IMR-90 (cell line): Measurements from ENCODE around the gene CASZ1. TPM values are rescaled to one million over a fixed set of nuclear protein-coding genes. Genes with fewer than 3 reads are reported as not detected.

Experiments
- ATAC-seq: fragments of 200-7000 bp; cut with Tn5 transposase; 2 replicates; pipeline ENCODE4 v1.9.1; 2020; ENCODE audit warnings: low read depth, mild to moderate bottlenecking, moderate library complexity
- BruUV-seq: library from RNA; stranded (reverse); fragments of 400-500 nt; replicated peaks from 2 replicates; lab custom pipeline; 2021; lab: Mats Ljungman, UMichigan
- CTCF ChIA-PET: fragments of 300-600 bp; formaldehyde crosslinking; extraction: SDS; loops from one replicate; lab custom pipeline; 2021; ENCODE audit warnings: antibody characterized with exemption; lab: Yijun Ruan, JAX
- POLR2A ChIA-PET: fragments of 300-600 bp; sonication (Branson Sonifier 250); formaldehyde crosslinking; loops from one replicate; lab custom pipeline; 2022; ENCODE audit warnings: antibody characterized with exemption; ENCODE audit not compliant: unreplicated experiment; lab: Charles Lee
- DNase-seq: peaks from one replicate; pipeline ENCODE4 v3.0.0; 2013
- H2AFZ ChIP-seq: replicated peaks from 2 replicates; pipeline ENCODE3; 2013; ENCODE audit warnings: low read length, mild to moderate bottlenecking; ENCODE audit not compliant: poor library complexity
- H2AK5ac ChIP-seq: 2 replicates; pipeline ENCODE4 v1.6.1; 2013; ENCODE audit warnings: low read depth, low read length, inconsistent platforms
- H2AK9ac ChIP-seq: replicated peaks from 2 replicates; pipeline ENCODE3; 2013; ENCODE audit warnings: mild to moderate bottlenecking, low read depth, low read length, moderate library complexity; ENCODE audit not compliant: poor library complexity
- H2BK120ac ChIP-seq: 2 replicates; pipeline ENCODE4 v1.6.1; 2013; ENCODE audit warnings: low read depth, low read length, inconsistent platforms
- H2BK15ac ChIP-seq: 3 replicates; pipeline ENCODE4 v1.6.1; 2013; ENCODE audit warnings: low read depth, low read length, inconsistent platforms
- H2BK20ac ChIP-seq: 2 replicates; pipeline ENCODE4 v1.6.1; 2013; ENCODE audit warnings: low read depth, mild to moderate bottlenecking, inconsistent platforms, low read length, moderate library complexity
- H2BK5ac ChIP-seq: 2 replicates; pipeline ENCODE4 v1.6.1; 2013; ENCODE audit warnings: mild to moderate bottlenecking, low read depth, low read length, inconsistent platforms; ENCODE audit not compliant: poor library complexity, severe bottlenecking
- H3K14ac ChIP-seq: replicated peaks from 2 replicates; pipeline ENCODE4 v1.6.1; 2013; ENCODE audit warnings: low read depth, low read length, inconsistent platforms
- H3K18ac ChIP-seq: 2 replicates; pipeline ENCODE4 v1.6.1; 2013; ENCODE audit warnings: low read depth, low read length, control low read depth
- H3K23ac ChIP-seq: 2 replicates; pipeline ENCODE4 v1.6.1; 2013; ENCODE audit warnings: low read depth, low read length, inconsistent platforms
- H3K27ac ChIP-seq: 2 replicates; pipeline ENCODE4 v1.5.1; 2013; ENCODE audit warnings: mild to moderate bottlenecking, control low read depth, low read length; ENCODE audit not compliant: insufficient read depth
- H3K27me3 ChIP-seq: 2 replicates; pipeline ENCODE4 v1.6.1; 2013; ENCODE audit warnings: low read length; ENCODE audit not compliant: control insufficient read depth, insufficient read depth
- H3K36me3 ChIP-seq: 2 replicates; pipeline ENCODE4 v1.6.1; 2013; ENCODE audit warnings: low read length, mixed read lengths; ENCODE audit not compliant: control insufficient read depth, insufficient read depth
- H3K4ac ChIP-seq: 2 replicates; pipeline ENCODE4 v1.6.1; 2013; ENCODE audit warnings: low read depth, low read length, inconsistent platforms
- H3K4me1 ChIP-seq: 2 replicates; pipeline ENCODE4 v1.6.1; 2013; ENCODE audit warnings: low read length, mixed read lengths; ENCODE audit not compliant: control insufficient read depth, insufficient read depth
- H3K4me2 ChIP-seq: 2 replicates; pipeline ENCODE4 v1.6.1; 2013; ENCODE audit warnings: low read depth, mild to moderate bottlenecking, control low read depth, low read length, moderate library complexity
- H3K4me3 ChIP-seq: 2 replicates; pipeline ENCODE4 v1.5.1; 2013; ENCODE audit warnings: low read depth, mild to moderate bottlenecking, control low read depth, low read length, moderate library complexity; ENCODE audit not compliant: insufficient read depth
- H3K56ac ChIP-seq: 2 replicates; pipeline ENCODE4 v1.6.1; 2013; ENCODE audit warnings: low read length, inconsistent platforms; ENCODE audit not compliant: insufficient read depth; ENCODE audit errors: extremely low read depth
- H3K79me1 ChIP-seq, 2 experiments: 2 replicates each; pipeline ENCODE4 v1.6.1; 2013; ENCODE audit warnings: low read length in 2 of 2, inconsistent platforms in 1 of 2, low read depth in 1 of 2
- H3K9ac ChIP-seq: 2 replicates; pipeline ENCODE4 v1.6.1; 2013; ENCODE audit warnings: low read depth, low read length, control low read depth
- H3K9me1 ChIP-seq: 2 replicates; pipeline ENCODE4 v1.6.1; 2013; ENCODE audit warnings: low read length, inconsistent platforms; ENCODE audit not compliant: insufficient read depth
- H3K9me3 ChIP-seq: 2 replicates; pipeline ENCODE4 v1.6.1; 2013; ENCODE audit warnings: low read length; ENCODE audit not compliant: control insufficient read depth, insufficient read depth
- H4K20me1 ChIP-seq: 2 replicates; pipeline ENCODE4 v1.6.1; 2013; ENCODE audit warnings: low read length, inconsistent platforms; ENCODE audit not compliant: insufficient read depth
- H4K5ac ChIP-seq: 2 replicates; pipeline ENCODE4 v1.6.1; 2013; ENCODE audit warnings: mild to moderate bottlenecking, low read depth, low read length, control low read depth
- H4K8ac ChIP-seq, 2 experiments: 2 replicates each; pipeline ENCODE4 v1.6.1; 2013; ENCODE audit warnings: low read depth in 2 of 2, low read length in 2 of 2, control low read depth in 1 of 2, inconsistent platforms in 1 of 2
- H4K91ac ChIP-seq: 2 replicates; pipeline ENCODE4 v1.6.1; 2013; ENCODE audit warnings: low read depth, low read length, inconsistent platforms; ENCODE audit not compliant: insufficient read depth
- BHLHE40 ChIP-seq: fragments of 150-350 bp; IDR thresholded peaks from 2 replicates; pipeline ENCODE4 v1.6.1; 2016; ENCODE audit warnings: mild to moderate bottlenecking, low read depth, low read length
- CEBPB ChIP-seq: IDR thresholded peaks from 2 replicates; pipeline ENCODE4 v1.6.1; 2012; ENCODE audit warnings: low read depth, low read length, improper control_type of control experiment
- CHD1 ChIP-seq: IDR thresholded peaks from 2 replicates; pipeline ENCODE4 v1.6.1; 2012; ENCODE audit warnings: low read depth, low read length, improper control_type of control experiment
- FOS ChIP-seq: fragments of 150-350 bp; IDR thresholded peaks from 2 replicates; pipeline ENCODE4 v1.6.1; 2016; ENCODE audit warnings: low read depth, low read length
- MAZ ChIP-seq: IDR thresholded peaks from 2 replicates; pipeline ENCODE4 v1.6.1; 2012; ENCODE audit warnings: low read depth, mild to moderate bottlenecking, low read length, improper control_type of control experiment, moderate library complexity, borderline replicate concordance
- MXI1 ChIP-seq: IDR thresholded peaks from 2 replicates; pipeline ENCODE4 v1.6.1; 2012; ENCODE audit warnings: low read depth, mild to moderate bottlenecking, low read length, moderate library complexity, borderline replicate concordance
- POLR2A ChIP-seq: IDR thresholded peaks from 2 replicates; pipeline ENCODE4 v1.6.1; 2012; ENCODE audit warnings: mild to moderate bottlenecking, low read depth, low read length
- RAD21 ChIP-seq: IDR thresholded peaks from 2 replicates; pipeline ENCODE4 v1.6.1; 2012; ENCODE audit warnings: low read length, improper control_type of control experiment
- RCOR1 ChIP-seq: IDR thresholded peaks from 2 replicates; pipeline ENCODE4 v1.6.1; 2012; ENCODE audit warnings: mild to moderate bottlenecking, low read length, improper control_type of control experiment; ENCODE audit not compliant: insufficient replicate concordance
- RFX5 ChIP-seq: IDR thresholded peaks from 2 replicates; pipeline ENCODE4 v1.8.0; 2012; ENCODE audit warnings: low read depth, mild to moderate bottlenecking, low read length, moderate library complexity
- SMC3 ChIP-seq: fragments of 150-350 bp; IDR thresholded peaks from 2 replicates; pipeline ENCODE4 v1.6.1; 2016; ENCODE audit warnings: low read depth, mild to moderate bottlenecking, antibody characterized with exemption, low read length, moderate library complexity
- WGBS, 2 experiments: methylation state at CpG; one replicate each; pipeline versions ENCODE4 v1.1.5 to v1.1.7; 2013; ENCODE audit warnings: missing lambda C conversion rate in 2 of 2; ENCODE audit not compliant: insufficient read length in 1 of 2; ENCODE audit errors: extremely low coverage in 2 of 2; 5-methylcytosine and 5-hydroxymethylcytosine counted together
- dilution Hi-C: fragments of 300-500 bp; cut with HindIII; formaldehyde crosslinking; loops from one replicate; pipeline ENCODE4 v1.14.3; 2018; ENCODE audit warnings: low sequenced_read_pairs; ENCODE audit not compliant: unreplicated experiment
- in situ Hi-C: fragments of 300-500 bp; cut with MboI; formaldehyde crosslinking; loops from 3 replicates; pipeline ENCODE4 v1.14.3; 2019; ENCODE audit warnings: low sequenced_read_pairs, inconsistent platforms, mixed read lengths
- intact Hi-C: fragments of 100-400 bp; cut with micrococcal nuclease; formaldehyde crosslinking; loops from 2 replicates; pipeline ENCODE4 v1.10.0; 2022
- polyA plus RNA-seq, 3 experiments: library from polyadenylated mRNA; depleted of rRNA; stranded (reverse); fragments of >200 nt; gene quantifications; 2 replicates each; pipeline ENCODE4 v1.2.3, GENCODE V29; 2012; ENCODE audit warnings: low replicate concordance in 1 of 3
- total RNA-seq: library from RNA; depleted of rRNA; stranded (reverse); fragments of >200 nt; gene quantifications from 2 replicates; pipeline ENCODE4 v1.2.3, GENCODE V29; 2012
- TF ChIP-seq, protein P1 (sequence below): conservative IDR thresholded peaks from 2 replicates; pipeline ENCODE4 v1.5.1; 2012; ENCODE audit warnings: mild to moderate bottlenecking, low read depth, low read length, improper control_type of control experiment
- TF ChIP-seq, protein P2 (sequence below): fragments of 150-350 bp; IDR thresholded peaks from 2 replicates; pipeline ENCODE4 v1.6.1; 2016; ENCODE audit warnings: low read depth, mild to moderate bottlenecking, low read length, moderate library complexity, borderline replicate concordance
- TF ChIP-seq, protein P3 (sequence below): fragments of 150-350 bp; IDR thresholded peaks from 2 replicates; pipeline ENCODE4 v1.6.1; 2017; ENCODE audit warnings: mild to moderate bottlenecking, antibody characterized with exemption, low read length, low read depth

Gene CASZ1
- total and polyA plus RNA-seq, 2 of the 4 experiments (the other 2 are of a cell fraction) = 0.18 to 0.24 TPM

DNA sequence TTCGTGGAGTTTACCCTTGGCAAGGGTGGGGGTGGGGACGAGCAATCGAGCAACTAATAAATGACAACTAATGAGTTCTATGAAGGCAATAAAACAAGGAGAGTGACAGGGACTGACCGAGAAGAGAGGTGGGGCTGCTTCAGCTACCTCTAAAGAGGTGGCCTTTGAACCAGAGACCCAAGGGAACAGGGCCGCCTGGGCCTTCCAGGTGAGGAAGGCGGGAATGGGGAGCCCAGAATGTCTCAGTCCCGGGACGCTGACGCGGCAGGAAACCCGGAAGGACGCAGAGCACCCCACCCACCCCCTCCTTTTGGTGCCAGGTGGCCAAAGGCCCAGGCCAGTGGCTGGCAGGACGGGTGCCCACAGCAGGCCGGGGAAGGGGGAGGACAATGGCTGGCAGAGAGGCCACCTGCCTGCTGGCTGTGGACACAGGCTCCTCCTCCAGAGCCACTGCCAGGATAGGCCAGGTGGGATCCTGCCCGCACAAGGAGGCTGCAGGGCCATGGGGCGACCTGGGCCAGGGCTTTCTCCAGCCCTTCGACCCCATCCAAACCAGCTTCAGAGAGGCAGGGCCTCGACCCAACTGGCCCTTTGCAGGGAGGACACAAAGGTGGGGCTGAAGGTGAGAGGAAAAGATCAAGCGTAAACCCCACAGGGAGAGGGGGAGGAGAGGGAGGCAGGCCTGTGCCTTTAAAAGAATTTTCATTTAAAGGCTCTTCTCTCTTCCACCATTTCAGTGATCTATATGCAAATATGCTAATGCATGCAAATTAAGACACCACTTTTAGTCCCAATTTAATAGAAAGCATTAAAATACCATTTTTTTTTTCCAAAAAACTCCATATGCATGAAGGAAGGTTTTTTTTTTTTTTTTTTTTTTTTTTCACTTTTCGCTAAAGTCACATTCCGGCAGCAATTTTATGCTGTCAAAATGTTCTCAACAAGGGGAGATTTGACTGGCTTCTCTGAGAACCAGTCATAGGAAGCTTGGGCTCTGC is 58.1 kb downstream of the CASZ1 start:
- Histone ChIP-seq H3K18ac (no peak overlapping the region), H3K4me2 (no peak overlapping the region), H2AFZ (no peak overlapping the region), H2BK20ac (no peak overlapping the region), H3K23ac (no peak overlapping the region), H2AK9ac (no peak overlapping the region), H2AK5ac (no peak overlapping the region), H3K4ac (no peak overlapping the region), H3K4me1 (no peaks in the 10 kb centered on the region), H2BK120ac (no peak overlapping the region), H3K14ac (no peak overlapping the region), H3K56ac (no peak overlapping the region), H3K27me3 (peaks cover 58% of the 10 kb centered on the region), H3K9ac (no peak overlapping the region), H3K36me3 (no peaks in the 10 kb centered on the region), H4K91ac (no peak overlapping the region), H3K9me3 (no peaks in the 10 kb centered on the region), H2BK5ac (no peak overlapping the region), H3K9me1 (no peaks in the 10 kb centered on the region), H4K5ac (no peak overlapping the region), H2BK15ac (no peak overlapping the region), H4K8ac (no peak overlapping the region), H4K20me1 (no peaks in the 10 kb centered on the region), H3K27ac (no peak overlapping the region), H3K4me3 (no peak overlapping the region), H3K79me1 (no peaks in the 10 kb centered on the region)
- in situ Hi-C loops (no loop called here), intact Hi-C loops (no loop called here), dilution Hi-C loops (no loop called here)
- no TSS peak for BruUV-seq
- ChIA-PET CTCF (no interaction called here), POLR2A (no interaction called here)
- WGBS, 2 experiments = 80% methylated on average over 1 of the region's 21 CpGs; no CpG with 5 or more reads in 1 of the 2 experiments
- ATAC-seq = no peak
- no peak for DNase-seq
- no peak for TF ChIP-seq MAZ
- TF ChIP-seq, protein P1, sequence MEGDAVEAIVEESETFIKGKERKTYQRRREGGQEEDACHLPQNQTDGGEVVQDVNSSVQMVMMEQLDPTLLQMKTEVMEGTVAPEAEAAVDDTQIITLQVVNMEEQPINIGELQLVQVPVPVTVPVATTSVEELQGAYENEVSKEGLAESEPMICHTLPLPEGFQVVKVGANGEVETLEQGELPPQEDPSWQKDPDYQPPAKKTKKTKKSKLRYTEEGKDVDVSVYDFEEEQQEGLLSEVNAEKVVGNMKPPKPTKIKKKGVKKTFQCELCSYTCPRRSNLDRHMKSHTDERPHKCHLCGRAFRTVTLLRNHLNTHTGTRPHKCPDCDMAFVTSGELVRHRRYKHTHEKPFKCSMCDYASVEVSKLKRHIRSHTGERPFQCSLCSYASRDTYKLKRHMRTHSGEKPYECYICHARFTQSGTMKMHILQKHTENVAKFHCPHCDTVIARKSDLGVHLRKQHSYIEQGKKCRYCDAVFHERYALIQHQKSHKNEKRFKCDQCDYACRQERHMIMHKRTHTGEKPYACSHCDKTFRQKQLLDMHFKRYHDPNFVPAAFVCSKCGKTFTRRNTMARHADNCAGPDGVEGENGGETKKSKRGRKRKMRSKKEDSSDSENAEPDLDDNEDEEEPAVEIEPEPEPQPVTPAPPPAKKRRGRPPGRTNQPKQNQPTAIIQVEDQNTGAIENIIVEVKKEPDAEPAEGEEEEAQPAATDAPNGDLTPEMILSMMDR = no peak
- no peak for TF ChIP-seq RFX5
- TF ChIP-seq RAD21 = no peak
- TF ChIP-seq, protein P2, sequence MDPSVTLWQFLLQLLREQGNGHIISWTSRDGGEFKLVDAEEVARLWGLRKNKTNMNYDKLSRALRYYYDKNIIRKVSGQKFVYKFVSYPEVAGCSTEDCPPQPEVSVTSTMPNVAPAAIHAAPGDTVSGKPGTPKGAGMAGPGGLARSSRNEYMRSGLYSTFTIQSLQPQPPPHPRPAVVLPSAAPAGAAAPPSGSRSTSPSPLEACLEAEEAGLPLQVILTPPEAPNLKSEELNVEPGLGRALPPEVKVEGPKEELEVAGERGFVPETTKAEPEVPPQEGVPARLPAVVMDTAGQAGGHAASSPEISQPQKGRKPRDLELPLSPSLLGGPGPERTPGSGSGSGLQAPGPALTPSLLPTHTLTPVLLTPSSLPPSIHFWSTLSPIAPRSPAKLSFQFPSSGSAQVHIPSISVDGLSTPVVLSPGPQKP = no peak
- TF ChIP-seq, protein P3, sequence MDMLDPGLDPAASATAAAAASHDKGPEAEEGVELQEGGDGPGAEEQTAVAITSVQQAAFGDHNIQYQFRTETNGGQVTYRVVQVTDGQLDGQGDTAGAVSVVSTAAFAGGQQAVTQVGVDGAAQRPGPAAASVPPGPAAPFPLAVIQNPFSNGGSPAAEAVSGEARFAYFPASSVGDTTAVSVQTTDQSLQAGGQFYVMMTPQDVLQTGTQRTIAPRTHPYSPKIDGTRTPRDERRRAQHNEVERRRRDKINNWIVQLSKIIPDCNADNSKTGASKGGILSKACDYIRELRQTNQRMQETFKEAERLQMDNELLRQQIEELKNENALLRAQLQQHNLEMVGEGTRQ = no peak
- TF ChIP-seq CHD1 = no peak
- TF ChIP-seq MXI1 = no peak
- TF ChIP-seq CEBPB = no peak
- TF ChIP-seq BHLHE40 = no peak
- no peak for TF ChIP-seq SMC3
- no peak for TF ChIP-seq POLR2A
- TF ChIP-seq FOS = no peak
- TF ChIP-seq RCOR1 = no peak
